Activated B cell treated with CpG ODN at 0.5 μM for 24 hours (primary cell): Measurements from ENCODE around the gene AGXT. TPM values are rescaled to one million over a fixed set of nuclear protein-coding genes. Genes with fewer than 3 reads are reported as not detected.

Experiments used
- ATAC-seq: fragments of 200-7000 bp; cut with Tn5 transposase; one replicate; pipeline ENCODE4 v1.10.0; 2021; ENCODE audit warnings: low read depth, mild to moderate bottlenecking, moderate library complexity
- CTCF ChIA-PET: fragments of 350-600 bp; sonication (Branson Sonifier 250); formaldehyde crosslinking; loops from one replicate; lab custom pipeline; 2021; ENCODE audit warnings: antibody characterized with exemption; lab: Charles Lee
- POLR2A ChIA-PET: fragments of 350-600 bp; sonication (Branson Sonifier 250); formaldehyde crosslinking; loops from one replicate; lab custom pipeline; 2021; ENCODE audit warnings: antibody characterized with exemption; lab: Charles Lee
- DNase-seq: peaks from one replicate; pipeline ENCODE4 v3.0.0; 2022
- H3K27ac Mint-ChIP-seq: one replicate; pipeline ENCODE4 v1.8.0; 2020; ENCODE audit warnings: mixed read lengths
- H3K27me3 Mint-ChIP-seq: one replicate; pipeline ENCODE4 v1.8.0; 2021; ENCODE audit warnings: mixed read lengths
- H3K36me3 Mint-ChIP-seq: one replicate; pipeline ENCODE4 v1.8.0; 2021; ENCODE audit warnings: low read depth, mixed read lengths
- H3K4me1 Mint-ChIP-seq: one replicate; pipeline ENCODE4 v1.8.0; 2021; ENCODE audit warnings: mixed read lengths
- H3K4me3 Mint-ChIP-seq: one replicate; pipeline ENCODE4 v1.8.0; 2020; ENCODE audit warnings: mild to moderate bottlenecking, mixed read lengths
- H3K9me3 Mint-ChIP-seq: one replicate; pipeline ENCODE4 v1.8.0; 2020; ENCODE audit warnings: mixed read lengths
- CTCF ChIP-seq: fragments of 200-600 bp; IDR thresholded peaks from one replicate; pipeline ENCODE4 v1.8.0; 2022; ENCODE audit warnings: antibody characterized with exemption, mild to moderate bottlenecking
- intact Hi-C: fragments of 100-400 bp; cut with micrococcal nuclease; formaldehyde crosslinking; loops from one replicate; pipeline ENCODE4 v1.15.1; 2024
- total RNA-seq: library from RNA; stranded (reverse); gene quantifications from 2 replicates; pipeline ENCODE4 v1.2.3, GENCODE V29; 2022

The AGXT gene
- total RNA-seq, 1 donor from 2014 or later: not detected

GRCh38 chr2:240926516-240927389, 58.1 kb downstream of the AGXT start:
- ATAC-seq: no peak
- Mint-ChIP-seq H3K27ac (no peak overlapping the region), H3K4me1 (no peaks in the 10 kb centered on the region), H3K27me3 (peaks cover 6% of the 10 kb centered on the region), H3K9me3 (peaks cover 3% of the 10 kb centered on the region), H3K4me3 (no peak overlapping the region), H3K36me3 (no peaks in the 10 kb centered on the region)
- DNase-seq: peak; percentile 12
- CTCF ChIA-PET: no interaction called here
- POLR2A ChIA-PET: no interaction called here
- intact Hi-C loops: no loop called here
- no peak for TF ChIP-seq CTCF

- Mint-ChIP-seq H3K27ac (no peak overlapping the region), H3K4me1 (no peaks in the 10 kb centered on the region), H3K36me3 (no peaks in the 10 kb centered on the region), H3K4me3 (no peak overlapping the region), H3K9me3 (peaks cover 3% of the 10 kb centered on the region), H3K27me3 (peaks cover 6% of the 10 kb centered on the region)
- DNase-seq: no peak
- no peak for ATAC-seq
- intact Hi-C loops: no loop called here
- CTCF ChIA-PET: no interaction called here
- POLR2A ChIA-PET: no interaction called here
- TF ChIP-seq CTCF: no peak
These were observed 58.8 kb downstream of the AGXT start for GRCh38 chr2:240927390-240927781.

GRCh38 chr2:240928476-240929363, 60.1 kb downstream of the AGXT start:
- POLR2A ChIA-PET: no interaction called here
- Mint-ChIP-seq H3K27me3 (peaks cover 6% of the 10 kb centered on the region), H3K9me3 (peaks cover 3% of the 10 kb centered on the region), H3K36me3 (no peaks in the 10 kb centered on the region), H3K27ac (no peak overlapping the region), H3K4me3 (no peak overlapping the region), H3K4me1 (no peaks in the 10 kb centered on the region)
- CTCF ChIA-PET: no interaction called here
- no peak for DNase-seq
- TF ChIP-seq CTCF: no peak
- ATAC-seq: no peak
- intact Hi-C loops: no loop called here

GRCh38 chr2:240929364-240930095, 60.9 kb downstream of the AGXT start:
- no peak overlapping the region for H3K4me3 Mint-ChIP-seq
- CTCF ChIA-PET: no interaction called here
- H3K9me3 Mint-ChIP-seq: peaks cover 3% of the 10 kb centered on the region
- POLR2A ChIA-PET: no interaction called here
- peaks cover 6% of the 10 kb centered on the region for H3K27me3 Mint-ChIP-seq
- H3K4me1 Mint-ChIP-seq: no peaks in the 10 kb centered on the region
- H3K27ac Mint-ChIP-seq: no peak overlapping the region
- no peak for TF ChIP-seq CTCF
- ATAC-seq (no peak), DNase-seq (no peak)
- intact Hi-C loops: no loop called here
- no peaks in the 10 kb centered on the region for H3K36me3 Mint-ChIP-seq

Other genes starting within 250 kb of the AGXT start
- 1.6 TPM in 2 replicates for gene GPR35, start 243.3 kb upstream of the AGXT start, total RNA-seq
- gene AQP12B, start 185.9 kb upstream of the AGXT start, total RNA-seq: not detected in 2 replicates
- gene AQP12A, start 177.0 kb upstream of the AGXT start, total RNA-seq: not detected in 2 replicates
- not detected in 2 replicates for gene KIF1A, start 48.6 kb upstream of the AGXT start, total RNA-seq
- gene MAB21L4, start 27.3 kb downstream of the AGXT start, total RNA-seq: not detected in 2 replicates
- not detected in 2 replicates for gene CROCC2, start 37.5 kb downstream of the AGXT start, total RNA-seq
- 44.7 and 59.8 TPM in 2 replicates for gene SNED1, start 129.8 kb downstream of the AGXT start, total RNA-seq
- gene MTERF4, start 233.5 kb downstream of the AGXT start, total RNA-seq: 99.7 and 122 TPM in 2 replicates